HepG2 (cell line): ENCODE measurements around the gene LIME1.

Experiments
- ARNT ChIP-seq: fragments of 450-650 bp; IDR thresholded peaks from 2 replicates; pipeline ENCODE4 v1.6.1; 2017
- BHLHE40 ChIP-seq: IDR thresholded peaks from 2 replicates; pipeline ENCODE4 v1.6.1; 2011; ENCODE audit warnings: low read length, improper control_type of control experiment
- EP300 ChIP-seq, 3 experiments: sonication (generic) in 1 of 3; formaldehyde crosslinking in 1 of 3; IDR thresholded peaks; 2 replicates each; pipeline versions ENCODE4 v1.5.1 to v1.6.1; 2011 to 2020; ENCODE audit warnings: low read depth in 2 of 3, low read length in 2 of 3, borderline replicate concordance in 1 of 3, improper control_type of control experiment in 1 of 3, mild to moderate bottlenecking in 1 of 3, missing genetic modification reagents in 1 of 3, moderate library complexity in 1 of 3
- KLF11 ChIP-seq: IDR thresholded peaks from 2 replicates; pipeline ENCODE4 v1.6.1; 2016; ENCODE audit warnings: missing compliant biosample characterization
- POLR2AphosphoS5 ChIP-seq: IDR thresholded peaks from 2 replicates; pipeline ENCODE4 v1.6.1; 2012; ENCODE audit warnings: low read depth, low read length
- TAF1 ChIP-seq: sonication (generic); formaldehyde crosslinking; IDR thresholded peaks from 2 replicates; pipeline ENCODE4 v1.4.0; 2020; ENCODE audit warnings: missing genetic modification reagents
- TCF7 ChIP-seq: sonication (generic); IDR thresholded peaks from 2 replicates; pipeline ENCODE4 v1.6.1; 2016; ENCODE audit warnings: antibody characterized with exemption, low read depth
- ZMYM2 ChIP-seq: sonication (generic); formaldehyde crosslinking; IDR thresholded peaks from 2 replicates; pipeline ENCODE4 v1.8.0; 2022; ENCODE audit warnings: mild to moderate bottlenecking, missing genetic modification reagents
- ZNF589 ChIP-seq: sonication (generic); formaldehyde crosslinking; conservative IDR thresholded peaks from 2 replicates; pipeline ENCODE4 v1.8.0; 2022; ENCODE audit warnings: mild to moderate bottlenecking, moderate library complexity, missing genetic modification reagents
- ZNF616 ChIP-seq: sonication (generic); formaldehyde crosslinking; IDR thresholded peaks from 2 replicates; pipeline ENCODE4 v1.5.0; 2020; ENCODE audit warnings: low read depth, mild to moderate bottlenecking, missing genetic modification reagents
- TF ChIP-seq, protein P1 (sequence below): sonication (generic); formaldehyde crosslinking; IDR thresholded peaks from 2 replicates; pipeline ENCODE4 v1.5.0; 2020; ENCODE audit warnings: mild to moderate bottlenecking, missing genetic modification reagents, moderate library complexity
- TF ChIP-seq, protein P2 (sequence below): IDR thresholded peaks from 2 replicates; pipeline ENCODE4 v1.6.1; 2016; ENCODE audit warnings: mild to moderate bottlenecking
- TF ChIP-seq, protein P3 (sequence below): sonication (generic); formaldehyde crosslinking; conservative IDR thresholded peaks from 2 replicates; pipeline ENCODE4 v1.8.0; 2022; ENCODE audit warnings: mild to moderate bottlenecking, moderate library complexity, missing genetic modification reagents
- TF ChIP-seq, protein P4 (sequence below): sonication (generic); formaldehyde crosslinking; IDR thresholded peaks from 2 replicates; pipeline ENCODE4 v1.4.0; 2020; ENCODE audit warnings: missing genetic modification reagents, borderline replicate concordance

DNA sequence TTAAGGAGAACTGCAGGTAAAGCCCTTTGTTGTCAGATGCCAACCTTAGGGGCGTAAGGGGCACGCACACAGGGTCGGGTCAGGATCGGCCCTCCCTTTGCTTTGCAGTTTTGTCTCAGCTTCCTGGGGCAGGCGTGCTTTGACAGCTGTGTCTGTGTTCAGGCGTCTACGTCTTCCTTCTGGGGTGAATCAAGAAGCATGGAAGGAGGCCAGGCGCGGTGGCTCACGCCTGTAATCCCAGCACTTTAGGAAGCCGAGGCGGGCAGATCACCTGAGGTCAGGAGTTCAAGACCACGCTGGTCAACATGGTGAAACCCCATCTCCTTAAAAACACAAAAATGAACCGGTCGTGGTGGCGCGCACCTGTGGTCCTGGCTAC, 27.3 kb upstream of the LIME1 start:
- TF ChIP-seq, protein P1, sequence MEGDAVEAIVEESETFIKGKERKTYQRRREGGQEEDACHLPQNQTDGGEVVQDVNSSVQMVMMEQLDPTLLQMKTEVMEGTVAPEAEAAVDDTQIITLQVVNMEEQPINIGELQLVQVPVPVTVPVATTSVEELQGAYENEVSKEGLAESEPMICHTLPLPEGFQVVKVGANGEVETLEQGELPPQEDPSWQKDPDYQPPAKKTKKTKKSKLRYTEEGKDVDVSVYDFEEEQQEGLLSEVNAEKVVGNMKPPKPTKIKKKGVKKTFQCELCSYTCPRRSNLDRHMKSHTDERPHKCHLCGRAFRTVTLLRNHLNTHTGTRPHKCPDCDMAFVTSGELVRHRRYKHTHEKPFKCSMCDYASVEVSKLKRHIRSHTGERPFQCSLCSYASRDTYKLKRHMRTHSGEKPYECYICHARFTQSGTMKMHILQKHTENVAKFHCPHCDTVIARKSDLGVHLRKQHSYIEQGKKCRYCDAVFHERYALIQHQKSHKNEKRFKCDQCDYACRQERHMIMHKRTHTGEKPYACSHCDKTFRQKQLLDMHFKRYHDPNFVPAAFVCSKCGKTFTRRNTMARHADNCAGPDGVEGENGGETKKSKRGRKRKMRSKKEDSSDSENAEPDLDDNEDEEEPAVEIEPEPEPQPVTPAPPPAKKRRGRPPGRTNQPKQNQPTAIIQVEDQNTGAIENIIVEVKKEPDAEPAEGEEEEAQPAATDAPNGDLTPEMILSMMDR = no peak
- no peak for TF ChIP-seq ZNF616
- TF ChIP-seq, protein P2, sequence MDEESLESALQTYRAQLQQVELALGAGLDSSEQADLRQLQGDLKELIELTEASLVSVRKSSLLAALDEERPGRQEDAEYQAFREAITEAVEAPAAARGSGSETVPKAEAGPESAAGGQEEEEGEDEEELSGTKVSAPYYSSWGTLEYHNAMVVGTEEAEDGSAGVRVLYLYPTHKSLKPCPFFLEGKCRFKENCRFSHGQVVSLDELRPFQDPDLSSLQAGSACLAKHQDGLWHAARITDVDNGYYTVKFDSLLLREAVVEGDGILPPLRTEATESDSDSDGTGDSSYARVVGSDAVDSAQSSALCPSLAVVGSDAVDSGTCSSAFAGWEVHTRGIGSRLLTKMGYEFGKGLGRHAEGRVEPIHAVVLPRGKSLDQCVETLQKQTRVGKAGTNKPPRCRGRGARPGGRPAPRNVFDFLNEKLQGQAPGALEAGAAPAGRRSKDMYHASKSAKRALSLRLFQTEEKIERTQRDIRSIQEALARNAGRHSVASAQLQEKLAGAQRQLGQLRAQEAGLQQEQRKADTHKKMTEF (CRISPR knock-in tag) = no peak
- no peak for TF ChIP-seq BHLHE40
- no peak for TF ChIP-seq POLR2AphosphoS5
- TF ChIP-seq, protein P3, sequence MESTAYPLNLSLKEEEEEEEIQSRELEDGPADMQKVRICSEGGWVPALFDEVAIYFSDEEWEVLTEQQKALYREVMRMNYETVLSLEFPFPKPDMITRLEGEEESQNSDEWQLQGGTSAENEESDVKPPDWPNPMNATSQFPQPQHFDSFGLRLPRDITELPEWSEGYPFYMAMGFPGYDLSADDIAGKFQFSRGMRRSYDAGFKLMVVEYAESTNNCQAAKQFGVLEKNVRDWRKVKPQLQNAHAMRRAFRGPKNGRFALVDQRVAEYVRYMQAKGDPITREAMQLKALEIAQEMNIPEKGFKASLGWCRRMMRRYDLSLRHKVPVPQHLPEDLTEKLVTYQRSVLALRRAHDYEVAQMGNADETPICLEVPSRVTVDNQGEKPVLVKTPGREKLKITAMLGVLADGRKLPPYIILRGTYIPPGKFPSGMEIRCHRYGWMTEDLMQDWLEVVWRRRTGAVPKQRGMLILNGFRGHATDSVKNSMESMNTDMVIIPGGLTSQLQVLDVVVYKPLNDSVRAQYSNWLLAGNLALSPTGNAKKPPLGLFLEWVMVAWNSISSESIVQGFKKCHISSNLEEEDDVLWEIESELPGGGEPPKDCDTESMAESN (CRISPR knock-in tag) = no peak
- TF ChIP-seq KLF11 = no peak
- no peak for TF ChIP-seq ZMYM2
- no peak for TF ChIP-seq TCF7
- TF ChIP-seq ARNT = no peak
- TF ChIP-seq, protein P4, sequence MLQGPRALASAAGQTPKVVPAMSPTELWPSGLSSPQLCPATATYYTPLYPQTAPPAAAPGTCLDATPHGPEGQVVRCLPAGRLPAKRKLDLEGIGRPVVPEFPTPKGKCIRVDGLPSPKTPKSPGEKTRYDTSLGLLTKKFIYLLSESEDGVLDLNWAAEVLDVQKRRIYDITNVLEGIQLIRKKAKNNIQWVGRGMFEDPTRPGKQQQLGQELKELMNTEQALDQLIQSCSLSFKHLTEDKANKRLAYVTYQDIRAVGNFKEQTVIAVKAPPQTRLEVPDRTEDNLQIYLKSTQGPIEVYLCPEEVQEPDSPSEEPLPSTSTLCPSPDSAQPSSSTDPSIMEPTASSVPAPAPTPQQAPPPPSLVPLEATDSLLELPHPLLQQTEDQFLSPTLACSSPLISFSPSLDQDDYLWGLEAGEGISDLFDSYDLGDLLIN (CRISPR knock-in tag) = 0 out of 2 replicates have a peak, but pooled peaks have one; percentile 64
- TF ChIP-seq TAF1 = no peak
- no peak for TF ChIP-seq EP300 (IDR thresholded peaks at IDR 0.05; ENCODE audit: low read depth in 2 of 2, low read length in 2 of 2)
- TF ChIP-seq EP300 (CRISPR knock-in tag; IDR thresholded peaks at IDR 0.05; ENCODE audit: borderline replicate concordance) = no peak
- no peak for TF ChIP-seq ZNF589 (CRISPR knock-in tag)
